HEK293T (cell line): ENCODE data around the gene TBC1D14.

Experiments used
- CTCF ChIA-PET: fragments of 350-600 bp; formaldehyde crosslinking; extraction: SDS; loops from one replicate; lab custom pipeline; 2021; ENCODE audit warnings: antibody characterized with exemption, inconsistent platforms; lab: Yijun Ruan, JAX
- POLR2A ChIA-PET: fragments of 350-600 bp; formaldehyde crosslinking; extraction: SDS; loops from one replicate; lab custom pipeline; 2020; ENCODE audit warnings: antibody characterized with exemption, inconsistent platforms; lab: Yijun Ruan, JAX
- DNase-seq: peaks from one replicate; pipeline ENCODE4 v3.0.0; 2012; ENCODE audit warnings: mixed read lengths; ENCODE audit errors: extremely low spot score
- ARNT ChIP-seq: fragments of 450-650 bp; IDR thresholded peaks from 2 replicates; pipeline ENCODE4 v1.6.1; 2017; ENCODE audit warnings: mild to moderate bottlenecking
- BHLHE40 ChIP-seq: fragments of 450-650 bp; IDR thresholded peaks from 2 replicates; pipeline ENCODE4 v1.6.1; 2016; ENCODE audit warnings: mild to moderate bottlenecking, moderate library complexity, borderline replicate concordance
- CTBP1 ChIP-seq: fragments of 450-650 bp; IDR thresholded peaks from 2 replicates; pipeline ENCODE4 v1.6.1; 2016; ENCODE audit warnings: borderline replicate concordance
- ELF4 ChIP-seq: fragments of 450-650 bp; IDR thresholded peaks from 2 replicates; pipeline ENCODE4 v1.6.1; 2017; ENCODE audit warnings: antibody characterized with exemption
- FOXA1 ChIP-seq: fragments of 450-650 bp; IDR thresholded peaks from 2 replicates; pipeline ENCODE4 v1.6.1; 2016; ENCODE audit warnings: mild to moderate bottlenecking
- FOXK2 ChIP-seq: fragments of 450-650 bp; IDR thresholded peaks from 2 replicates; pipeline ENCODE4 v1.6.1; 2016; ENCODE audit warnings: mild to moderate bottlenecking
- FOXM1 ChIP-seq: fragments of 450-650 bp; IDR thresholded peaks from 2 replicates; pipeline ENCODE4 v1.6.1; 2017; ENCODE audit warnings: mild to moderate bottlenecking, borderline replicate concordance
- HDGF ChIP-seq: fragments of 450-650 bp; IDR thresholded peaks from 2 replicates; pipeline ENCODE4 v1.6.1; 2017; ENCODE audit warnings: antibody characterized with exemption, borderline replicate concordance
- L3MBTL2 ChIP-seq: fragments of 450-650 bp; conservative IDR thresholded peaks from 2 replicates; pipeline ENCODE4 v1.6.1; 2016; ENCODE audit warnings: mild to moderate bottlenecking
- LEF1 ChIP-seq: fragments of 450-650 bp; IDR thresholded peaks from 2 replicates; pipeline ENCODE4 v1.6.1; 2017; ENCODE audit warnings: mild to moderate bottlenecking, borderline replicate concordance
- NFRKB ChIP-seq: fragments of 450-650 bp; IDR thresholded peaks from 2 replicates; pipeline ENCODE4 v1.6.1; 2016; ENCODE audit warnings: mild to moderate bottlenecking, moderate library complexity
- SP1 ChIP-seq: fragments of 450-650 bp; IDR thresholded peaks from 2 replicates; pipeline ENCODE4 v1.6.1; 2017
- SUZ12 ChIP-seq: fragments of 450-650 bp; IDR thresholded peaks from 2 replicates; pipeline ENCODE4 v1.6.1; 2016; ENCODE audit warnings: mild to moderate bottlenecking
- TARDBP ChIP-seq: fragments of 450-650 bp; IDR thresholded peaks from 2 replicates; pipeline ENCODE4 v1.6.1; 2016
- ZNF384 ChIP-seq: fragments of 450-650 bp; IDR thresholded peaks from 2 replicates; pipeline ENCODE4 v1.6.1; 2016
- TF ChIP-seq, protein P1 (sequence below): fragments of 450-650 bp; IDR thresholded peaks from 2 replicates; pipeline ENCODE4 v1.6.1; 2016

Gene TBC1D14

DNA sequence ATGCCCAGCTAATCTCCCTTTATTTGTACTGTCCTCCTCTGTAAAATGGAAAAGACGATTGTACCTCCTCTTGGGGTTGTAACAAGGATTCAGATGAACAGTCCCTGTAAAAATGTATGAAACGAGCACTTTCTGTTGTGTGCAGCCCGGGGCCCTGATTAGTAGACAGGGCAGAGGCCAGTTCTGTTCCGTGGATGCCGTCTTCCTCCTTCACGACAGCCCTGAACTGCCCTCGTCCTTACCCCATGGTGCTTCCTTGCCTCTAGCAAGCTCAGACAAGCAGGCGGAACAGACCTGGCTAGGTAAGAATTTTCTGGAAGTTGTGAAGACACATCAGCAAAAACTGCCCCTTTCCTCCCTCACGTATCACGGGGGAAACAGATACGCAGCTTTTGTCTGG lies 111.2 kb downstream of the TBC1D14 start:
- no peak for DNase-seq
- no peak for TF ChIP-seq BHLHE40
- TF ChIP-seq SP1 = no peak
- no peak for TF ChIP-seq CTBP1
- TF ChIP-seq NFRKB = no peak
- TF ChIP-seq FOXK2 = no peak
- no peak for TF ChIP-seq ARNT
- TF ChIP-seq, protein P1, sequence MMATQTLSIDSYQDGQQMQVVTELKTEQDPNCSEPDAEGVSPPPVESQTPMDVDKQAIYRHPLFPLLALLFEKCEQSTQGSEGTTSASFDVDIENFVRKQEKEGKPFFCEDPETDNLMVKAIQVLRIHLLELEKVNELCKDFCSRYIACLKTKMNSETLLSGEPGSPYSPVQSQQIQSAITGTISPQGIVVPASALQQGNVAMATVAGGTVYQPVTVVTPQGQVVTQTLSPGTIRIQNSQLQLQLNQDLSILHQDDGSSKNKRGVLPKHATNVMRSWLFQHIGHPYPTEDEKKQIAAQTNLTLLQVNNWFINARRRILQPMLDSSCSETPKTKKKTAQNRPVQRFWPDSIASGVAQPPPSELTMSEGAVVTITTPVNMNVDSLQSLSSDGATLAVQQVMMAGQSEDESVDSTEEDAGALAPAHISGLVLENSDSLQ = no peak
- TF ChIP-seq HDGF = no peak
- TF ChIP-seq ELF4 = no peak
- no peak for TF ChIP-seq L3MBTL2
- no peak for TF ChIP-seq TARDBP
- TF ChIP-seq FOXM1 = no peak
- no peak for TF ChIP-seq ZNF384
- TF ChIP-seq LEF1 = no peak
- no peak for TF ChIP-seq FOXA1
- no peak for TF ChIP-seq SUZ12
- POLR2A ChIA-PET = no interaction called here
- CTCF ChIA-PET = no interaction called here

DNA sequence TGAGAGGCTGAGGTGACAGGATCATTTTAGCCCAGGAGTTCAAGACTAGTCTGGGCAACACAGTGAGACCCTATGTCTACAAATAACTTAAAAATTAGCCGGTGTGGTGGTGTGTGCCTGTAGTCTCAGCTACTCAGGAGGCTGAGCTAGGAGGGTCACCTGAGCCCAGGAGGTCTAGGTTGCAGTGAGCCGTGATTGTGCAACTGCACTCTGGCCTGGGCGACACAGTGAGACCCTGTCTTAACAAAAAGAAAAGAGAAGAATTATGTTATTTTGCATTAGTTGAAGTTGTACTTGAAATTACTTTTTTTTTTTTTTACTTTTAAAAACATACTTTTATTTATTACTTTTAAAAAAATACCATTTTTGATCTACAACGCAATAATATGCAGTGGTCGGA lies 111.7 kb downstream of the TBC1D14 start:
- POLR2A ChIA-PET = no interaction called here
- TF ChIP-seq CTBP1 (no peak), FOXM1 (no peak), ZNF384 (no peak), NFRKB (no peak), SP1 (no peak), HDGF (no peak), L3MBTL2 (no peak), FOXK2 (no peak), LEF1 (no peak), BHLHE40 (no peak), TARDBP (no peak), ARNT (no peak), SUZ12 (no peak), ELF4 (no peak), FOXA1 (no peak)
- TF ChIP-seq, protein P1 = no peak
- no peak for DNase-seq
- CTCF ChIA-PET = no interaction called here

DNA sequence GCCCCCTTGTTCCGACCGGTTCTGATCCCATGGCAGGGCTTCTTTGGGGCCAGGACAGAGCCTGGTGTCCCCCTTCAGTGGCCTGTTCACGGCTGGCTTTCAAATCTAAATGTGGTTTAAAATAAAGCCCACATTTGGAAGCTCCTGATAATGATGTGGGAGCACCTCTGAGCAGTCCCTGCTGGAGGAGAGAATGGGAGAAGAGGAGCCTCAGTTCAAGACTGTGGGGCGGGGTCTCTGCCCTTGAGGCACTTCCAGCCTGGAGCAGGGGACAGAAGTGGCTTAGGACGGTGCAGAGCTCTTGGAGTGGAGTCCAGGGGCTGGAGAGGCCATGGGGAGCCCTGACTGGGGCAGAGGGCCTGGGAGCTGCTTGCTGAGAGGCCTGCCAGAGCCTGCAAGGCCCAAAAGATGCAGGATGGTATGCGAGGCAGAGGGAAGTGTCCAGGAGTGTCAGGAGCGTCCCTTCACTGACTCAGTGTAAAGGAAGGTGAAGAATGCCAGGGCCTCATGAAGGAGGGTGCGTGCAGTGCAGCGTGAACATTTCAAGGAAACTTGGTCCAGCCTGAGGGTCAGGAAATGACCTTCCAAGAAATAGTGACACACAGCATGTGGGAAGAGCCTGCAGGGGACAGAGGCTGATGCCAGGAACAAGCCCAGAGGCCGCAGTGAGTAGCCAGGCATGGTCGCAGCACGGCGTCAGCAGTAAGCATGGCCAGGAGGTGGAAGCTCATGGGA lies 112.5 kb downstream of the TBC1D14 start:
- TF ChIP-seq, protein P1 = no peak
- TF ChIP-seq HDGF = no peak
- no peak for TF ChIP-seq TARDBP
- no peak for TF ChIP-seq FOXK2
- no peak for TF ChIP-seq CTBP1
- no peak for TF ChIP-seq BHLHE40
- no peak for TF ChIP-seq SP1
- no peak for TF ChIP-seq ELF4
- TF ChIP-seq FOXM1 = no peak
- TF ChIP-seq ARNT = no peak
- ChIA-PET CTCF (no interaction called here), POLR2A (no interaction called here)
- no peak for DNase-seq

DNA sequence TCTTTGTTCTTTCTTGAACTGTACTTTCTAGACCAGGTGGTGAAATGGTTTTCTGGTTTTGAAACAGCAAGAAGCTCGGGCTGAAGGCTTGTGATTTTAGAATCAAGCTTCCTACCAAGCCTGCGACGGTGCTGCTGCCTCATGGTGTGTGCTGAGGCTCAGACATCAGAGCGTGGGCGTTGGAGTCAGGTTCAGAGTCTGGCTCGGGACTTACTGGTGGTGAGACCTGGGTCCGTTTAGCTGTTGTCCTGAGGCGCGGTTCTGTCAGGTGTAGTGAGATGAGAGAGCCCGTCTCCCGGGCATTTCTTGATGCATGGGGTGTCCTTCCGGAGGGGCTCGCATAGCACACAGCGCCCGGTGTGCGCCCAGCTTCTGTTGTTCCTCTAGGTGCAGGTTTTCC lies 113.9 kb downstream of the TBC1D14 start:
- ChIA-PET CTCF (no interaction called here), POLR2A (no interaction called here)
- TF ChIP-seq CTBP1 = no peak
- TF ChIP-seq, protein P1 = no peak
- TF ChIP-seq ARNT = no peak
- no peak for TF ChIP-seq SP1
- TF ChIP-seq L3MBTL2 = no peak
- no peak for TF ChIP-seq ELF4
- no peak for TF ChIP-seq BHLHE40
- TF ChIP-seq ZNF384 = no peak
- TF ChIP-seq TARDBP = no peak
- no peak for TF ChIP-seq HDGF
- DNase-seq = no peak

DNA sequence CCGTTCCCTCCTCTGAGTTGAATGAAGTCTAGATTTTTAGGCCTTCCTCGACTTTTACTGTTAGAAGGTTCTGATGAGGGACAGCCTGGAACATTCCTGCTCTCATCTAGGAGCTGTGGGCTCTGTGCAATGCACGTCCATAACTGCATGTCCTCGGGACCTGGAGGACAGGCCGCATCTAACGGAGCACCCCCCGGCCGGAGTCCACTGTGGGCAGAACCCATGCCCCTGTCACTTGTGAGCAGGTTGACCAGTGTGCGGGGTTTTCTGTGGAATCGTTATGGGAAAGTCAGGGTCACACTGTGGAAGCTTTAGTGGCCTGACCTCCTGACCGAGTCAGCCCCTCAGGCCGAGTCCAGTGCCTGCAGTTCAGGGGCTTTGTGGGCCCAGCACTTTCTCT lies 114.3 kb downstream of the TBC1D14 start:
- ChIA-PET CTCF (no interaction called here), POLR2A (no interaction called here)
- no peak for TF ChIP-seq LEF1
- TF ChIP-seq HDGF = no peak
- TF ChIP-seq, protein P1 = no peak
- no peak for TF ChIP-seq TARDBP
- no peak for TF ChIP-seq ZNF384
- no peak for TF ChIP-seq FOXM1
- no peak for TF ChIP-seq FOXA1
- TF ChIP-seq SUZ12 = no peak
- no peak for TF ChIP-seq NFRKB
- TF ChIP-seq L3MBTL2 = no peak
- TF ChIP-seq ELF4 = no peak
- TF ChIP-seq ARNT = no peak
- TF ChIP-seq CTBP1 = no peak
- TF ChIP-seq SP1 = no peak
- DNase-seq = no peak
